ENCODE measurements around the gene CFAP46. TPM values are rescaled to one million over a fixed set of nuclear protein-coding genes. Genes with fewer than 3 reads are reported as not detected.
A peak's percentile ranks its signal among the peaks of the same experiment; 100 is the strongest.
"Not testable (repeated sequence)": the region's sequence is repeated elsewhere in the genome, so short reads cannot be mapped to it uniquely, and the experiment has no call there.

Gene CFAP46
- total RNA-seq, 1 experiment from 2014 or later: 3.3 TPM

GRCh38 chr10:132799865-132800264, 142.5 kb downstream of the CFAP46 start:
- ChIA-PET CTCF (no interaction called here), POLR2A (no interaction called here)
- TF ChIP-seq NFYB (CRISPR knock-in tag; conservative IDR thresholded peaks at IDR 0.05; ENCODE audit: low read depth) (no peak), USF2 (CRISPR knock-in tag; IDR thresholded peaks at IDR 0.05) (no peak), ZNF263 (CRISPR knock-in tag; IDR thresholded peaks at IDR 0.05; ENCODE audit: low read depth) (no peak), IRF1 (CRISPR knock-in tag; IDR thresholded peaks at IDR 0.05) (no peak), ZNF281 (CRISPR knock-in tag; IDR thresholded peaks at IDR 0.05) (no peak), NFATC4 (CRISPR knock-in tag; IDR thresholded peaks at IDR 0.05) (no peak), GRHL2 (CRISPR knock-in tag; IDR thresholded peaks at IDR 0.05; ENCODE audit: insufficient replicate concordance, severe bottlenecking) (no peak), OVOL2 (CRISPR knock-in tag; IDR thresholded peaks at IDR 0.05; ENCODE audit: borderline replicate concordance) (no peak), CREM (CRISPR knock-in tag; IDR thresholded peaks at IDR 0.05) (no peak), SMAD3 (CRISPR knock-in tag; IDR thresholded peaks at IDR 0.05; ENCODE audit: borderline replicate concordance) (no peak)
- Mint-ChIP-seq H3K27ac (no peak overlapping the region), H3K9me3 (0 out of 2 replicates have a peak, but pooled peaks cover 4% of the 10 kb centered on the region), H3K36me3 (0 out of 2 replicates have a peak, but pooled peaks cover 4% of the 10 kb centered on the region), H3K27me3 (ENCODE audit: low read depth) (no peaks in the 10 kb centered on the region), H3K4me3 (no peak overlapping the region), H3K4me1 (no peaks in the 10 kb centered on the region)
- ATAC-seq: no peak
- peak; percentile 8 for DNase-seq (ENCODE audit: low spot score)

- peak; percentile 11 for DNase-seq (ENCODE audit: low spot score)
- TF ChIP-seq FOXP1 (CRISPR knock-in tag; IDR thresholded peaks at IDR 0.05; ENCODE audit: borderline replicate concordance) (no peak), ARID4B (CRISPR knock-in tag; IDR thresholded peaks at IDR 0.05; ENCODE audit: borderline replicate concordance) (no peak)
- ChIA-PET POLR2A (no interaction called here), CTCF (no interaction called here)
- Mint-ChIP-seq H3K9me3 (0 out of 2 replicates have a peak, but pooled peaks cover 4% of the 10 kb centered on the region), H3K27me3 (ENCODE audit: low read depth) (no peaks in the 10 kb centered on the region), H3K4me3 (no peak overlapping the region), H3K4me1 (no peaks in the 10 kb centered on the region), H3K27ac (no peak overlapping the region), H3K36me3 (0 out of 2 replicates have a peak, but pooled peaks cover 4% of the 10 kb centered on the region)
- no peak for ATAC-seq
Measured at GRCh38 chr10:132798876-132799275, 143.5 kb downstream of the CFAP46 start.

GRCh38 chr10:132798403-132798802, 144.0 kb downstream of the CFAP46 start:
- POLR2A ChIA-PET: no interaction called here
- Mint-ChIP-seq H3K9me3 (0 out of 2 replicates have a peak, but pooled peaks cover 4% of the 10 kb centered on the region), H3K4me3 (no peak overlapping the region), H3K36me3 (0 out of 2 replicates have a peak, but pooled peaks cover 4% of the 10 kb centered on the region), H3K27me3 (ENCODE audit: low read depth) (no peaks in the 10 kb centered on the region), H3K4me1 (no peaks in the 10 kb centered on the region), H3K27ac (no peak overlapping the region; the same call in 1 of the 2 replicates)
- no peak for DNase-seq (ENCODE audit: low spot score)
- ATAC-seq: no peak
- TF ChIP-seq ZNF317 (CRISPR knock-in tag; IDR thresholded peaks at IDR 0.05; ENCODE audit: borderline replicate concordance, low read depth) (no peak), FOXJ3 (CRISPR knock-in tag; IDR thresholded peaks at IDR 0.05; ENCODE audit: borderline replicate concordance) (no peak), GABPB1 (CRISPR knock-in tag; IDR thresholded peaks at IDR 0.05) (no peak)
- CTCF ChIA-PET: no interaction called here

- H3K9me3 Mint-ChIP-seq; DNase-seq (ENCODE audit: low spot score); H3K36me3 Mint-ChIP-seq; H3K27ac Mint-ChIP-seq; H3K4me1 Mint-ChIP-seq; H3K4me3 Mint-ChIP-seq; H3K27me3 Mint-ChIP-seq (ENCODE audit: low read depth); ATAC-seq; CTCF ChIA-PET; POLR2A ChIA-PET: not testable (repeated sequence)
Measured at GRCh38 chr10:132797986-132798385, 144.4 kb downstream of the CFAP46 start.
